ENCODE results near the gene DYNC1H1. TPM values are rescaled to one million over a fixed set of nuclear protein-coding genes. Genes with fewer than 3 reads are reported as not detected.

Gene DYNC1H1
- total RNA-seq, 1 experiment from 2014 or later, result 361 TPM

GRCh38 chr14:102034301-102034700, 69.9 kb downstream of the DYNC1H1 start:
- RAD21 ChIA-PET (ENCODE audit: low non-redundant PET in 1 of 2, low total read pairs in 2 of 2, uncharacterized antibody in 2 of 2, unreplicated experiment in 2 of 2), result no interaction called here
- no peak overlapping the region for H2AFZ ChIP-seq (ENCODE audit: low read depth, low read length, poor library complexity, severe bottlenecking)
- H3K36me3 ChIP-seq (ENCODE audit: control insufficient read depth in 1 of 2, insufficient read depth in 2 of 2, low read length in 2 of 2), result peaks cover 70 to 76% of the 10 kb centered on the region in 2 experiments
- no peak overlapping the region for H3K4me3 ChIP-seq (replicated peaks in 1 of 2; ENCODE audit: low read depth in 1 of 2, low read length in 2 of 2)
- no peaks in the 10 kb centered on the region for H3K9me2 ChIP-seq (ENCODE audit: insufficient read depth)
- DNase-seq (ENCODE audit: low read depth, low spot score) (no peak), ATAC-seq (no peak)
- H4K20me1 ChIP-seq (ENCODE audit: insufficient read depth), result no peaks in the 10 kb centered on the region
- BruUV-seq (replicated peaks), result no TSS peak
- H3K4me2 ChIP-seq (ENCODE audit: low read length), result no peak overlapping the region
- CTCF ChIA-PET, result interaction anchor here (1.6 kb wide), 1 partner anchor 12 kb away, joined by 4 read pairs; no protein-coding TSS in a partner anchor
- H3K79me2 ChIP-seq (ENCODE audit: insufficient read depth, low read length), result no peaks in the 10 kb centered on the region
- no peak overlapping the region for H3K27ac ChIP-seq (ENCODE audit: low read depth, low read length)
- intact Hi-C loops (cut with micrococcal nuclease), result no loop called here
- POLR2A ChIA-PET, result no interaction called here
- H3K27me3 ChIP-seq (ENCODE audit: insufficient read depth, low read length), result no peaks in the 10 kb centered on the region
- no peaks in the 10 kb centered on the region for H3K9me3 ChIP-seq (ENCODE audit: control insufficient read depth in 1 of 2, insufficient read depth in 1 of 2, low read depth in 1 of 2, low read length in 2 of 2)
- no peak for TF ChIP-seq EZH2phosphoT487 (IDR thresholded peaks at IDR 0.05; ENCODE audit: borderline replicate concordance)
- TF ChIP-seq ZFX (IDR thresholded peaks at IDR 0.05), result no peak
- TF ChIP-seq TCF7L2 (IDR thresholded peaks at IDR 0.05; ENCODE audit: borderline replicate concordance, extremely low read depth, insufficient read depth, insufficient read length), result no peak
- no peak for TF ChIP-seq ELF1 (IDR thresholded peaks at IDR 0.05; ENCODE audit: borderline replicate concordance, low read depth)
- TF ChIP-seq SP1 (IDR thresholded peaks at IDR 0.05; ENCODE audit: low read depth), result no peak
- TF ChIP-seq YY1 (IDR thresholded peaks at IDR 0.05; ENCODE audit: extremely low read depth, insufficient replicate concordance, low read depth, low read length), result no peak
- TF ChIP-seq POLR2AphosphoS5 (IDR thresholded peaks at IDR 0.05; ENCODE audit: low read depth, low read length), result no peak
- no peak for TF ChIP-seq JUND (IDR thresholded peaks at IDR 0.05)
- no peak for TF ChIP-seq EZH2 (IDR thresholded peaks at IDR 0.05)
- TF ChIP-seq FOSL1 (IDR thresholded peaks at IDR 0.05; ENCODE audit: low read depth), result no peak
- no peak for TF ChIP-seq CEBPB (IDR thresholded peaks at IDR 0.05; ENCODE audit: low read depth)
- TF ChIP-seq POLR2A (IDR thresholded peaks at IDR 0.05; ENCODE audit: borderline replicate concordance, extremely low read depth, insufficient read depth, insufficient read length), result no peak
- no peak for TF ChIP-seq ZNF274 (IDR thresholded peaks at IDR 0.05; ENCODE audit: low read depth, low read length)
- H3K9ac ChIP-seq (ENCODE audit: low read length), result no peak overlapping the region
- no peaks in the 10 kb centered on the region for H3K4me1 ChIP-seq (ENCODE audit: control insufficient read depth in 1 of 2, insufficient read depth in 2 of 2, low read length in 2 of 2)

DNA sequence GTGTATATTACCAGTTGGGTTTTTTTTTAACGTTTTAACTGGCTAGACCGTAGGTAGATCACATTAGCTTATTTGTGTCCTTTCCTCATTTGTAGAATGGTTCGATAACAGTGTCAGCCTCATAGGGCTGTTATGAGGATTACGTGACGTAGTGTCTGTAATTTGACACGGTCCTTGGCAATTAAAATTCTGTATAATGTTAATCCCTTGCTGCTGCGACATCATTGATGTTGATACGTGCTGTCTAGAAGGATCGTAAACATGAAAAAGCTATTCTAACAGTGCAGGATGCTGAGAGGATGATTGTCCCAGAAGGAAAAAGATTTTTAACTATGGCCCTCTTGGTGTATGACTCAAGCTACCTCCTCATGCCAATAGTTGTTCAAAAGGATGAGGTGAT, 71.5 kb downstream of the DYNC1H1 start:
- Histone ChIP-seq H3K79me2 (ENCODE audit: insufficient read depth, low read length) (no peaks in the 10 kb centered on the region), H3K4me1 (ENCODE audit: control insufficient read depth in 1 of 2, insufficient read depth in 2 of 2, low read length in 2 of 2) (no peaks in the 10 kb centered on the region), H4K20me1 (ENCODE audit: insufficient read depth) (no peaks in the 10 kb centered on the region), H3K9me3 (ENCODE audit: control insufficient read depth in 1 of 2, insufficient read depth in 1 of 2, low read depth in 1 of 2, low read length in 2 of 2) (no peaks in the 10 kb centered on the region), H3K9me2 (ENCODE audit: insufficient read depth) (no peaks in the 10 kb centered on the region), H3K4me2 (ENCODE audit: low read length) (no peak overlapping the region), H3K9ac (ENCODE audit: low read length) (no peak overlapping the region), H3K27me3 (ENCODE audit: insufficient read depth, low read length) (no peaks in the 10 kb centered on the region), H3K27ac (ENCODE audit: low read depth, low read length) (no peak overlapping the region), H3K36me3 (ENCODE audit: control insufficient read depth in 1 of 2, insufficient read depth in 2 of 2, low read length in 2 of 2) (peaks cover 69 to 76% of the 10 kb centered on the region in 2 experiments), H2AFZ (ENCODE audit: low read depth, low read length, poor library complexity, severe bottlenecking) (no peak overlapping the region), H3K4me3 (replicated peaks in 1 of 2; ENCODE audit: low read depth in 1 of 2, low read length in 2 of 2) (no peak overlapping the region)
- intact Hi-C loops (cut with micrococcal nuclease), result loop anchor here (5.0 kb wide), 1 partner anchor 34 kb away; no protein-coding TSS in a partner anchor
- no TSS peak for BruUV-seq (replicated peaks)
- POLR2A ChIA-PET, result no interaction called here
- ATAC-seq (no peak), DNase-seq (ENCODE audit: low read depth, low spot score) (no peak)
- CTCF ChIA-PET, result interaction anchor here (0.9 kb wide), 1 partner anchor 10 kb away, joined by 4 read pairs; no protein-coding TSS in a partner anchor
- RAD21 ChIA-PET (ENCODE audit: low non-redundant PET in 1 of 2, low total read pairs in 2 of 2, uncharacterized antibody in 2 of 2, unreplicated experiment in 2 of 2), result interaction anchor here in 1 of 2 experiments (0.7 kb wide), 1 partner anchor 10 kb away, joined by 6 read pairs; no protein-coding TSS in a partner anchor
- TF ChIP-seq SRF (IDR thresholded peaks at IDR 0.05; ENCODE audit: low read depth) (no peak), ELF1 (IDR thresholded peaks at IDR 0.05; ENCODE audit: borderline replicate concordance, low read depth) (no peak), POLR2A (IDR thresholded peaks at IDR 0.05; ENCODE audit: borderline replicate concordance, extremely low read depth, insufficient read depth, insufficient read length) (no peak), JUND (IDR thresholded peaks at IDR 0.05) (no peak), CBX3 (IDR thresholded peaks at IDR 0.05; ENCODE audit: low read depth) (no peak), EZH2phosphoT487 (IDR thresholded peaks at IDR 0.05; ENCODE audit: borderline replicate concordance) (no peak), CEBPB (IDR thresholded peaks at IDR 0.05; ENCODE audit: low read depth) (no peak), EGR1 (IDR thresholded peaks at IDR 0.05; ENCODE audit: low read depth) (no peak)
- TF ChIP-seq, protein P1, sequence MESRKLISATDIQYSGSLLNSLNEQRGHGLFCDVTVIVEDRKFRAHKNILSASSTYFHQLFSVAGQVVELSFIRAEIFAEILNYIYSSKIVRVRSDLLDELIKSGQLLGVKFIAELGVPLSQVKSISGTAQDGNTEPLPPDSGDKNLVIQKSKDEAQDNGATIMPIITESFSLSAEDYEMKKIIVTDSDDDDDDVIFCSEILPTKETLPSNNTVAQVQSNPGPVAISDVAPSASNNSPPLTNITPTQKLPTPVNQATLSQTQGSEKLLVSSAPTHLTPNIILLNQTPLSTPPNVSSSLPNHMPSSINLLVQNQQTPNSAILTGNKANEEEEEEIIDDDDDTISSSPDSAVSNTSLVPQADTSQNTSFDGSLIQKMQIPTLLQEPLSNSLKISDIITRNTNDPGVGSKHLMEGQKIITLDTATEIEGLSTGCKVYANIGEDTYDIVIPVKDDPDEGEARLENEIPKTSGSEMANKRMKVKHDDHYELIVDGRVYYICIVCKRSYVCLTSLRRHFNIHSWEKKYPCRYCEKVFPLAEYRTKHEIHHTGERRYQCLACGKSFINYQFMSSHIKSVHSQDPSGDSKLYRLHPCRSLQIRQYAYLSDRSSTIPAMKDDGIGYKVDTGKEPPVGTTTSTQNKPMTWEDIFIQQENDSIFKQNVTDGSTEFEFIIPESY (IDR thresholded peaks at IDR 0.05; ENCODE audit: extremely low read depth, insufficient replicate concordance, low read length), result no peak
- TF ChIP-seq, protein P2, sequence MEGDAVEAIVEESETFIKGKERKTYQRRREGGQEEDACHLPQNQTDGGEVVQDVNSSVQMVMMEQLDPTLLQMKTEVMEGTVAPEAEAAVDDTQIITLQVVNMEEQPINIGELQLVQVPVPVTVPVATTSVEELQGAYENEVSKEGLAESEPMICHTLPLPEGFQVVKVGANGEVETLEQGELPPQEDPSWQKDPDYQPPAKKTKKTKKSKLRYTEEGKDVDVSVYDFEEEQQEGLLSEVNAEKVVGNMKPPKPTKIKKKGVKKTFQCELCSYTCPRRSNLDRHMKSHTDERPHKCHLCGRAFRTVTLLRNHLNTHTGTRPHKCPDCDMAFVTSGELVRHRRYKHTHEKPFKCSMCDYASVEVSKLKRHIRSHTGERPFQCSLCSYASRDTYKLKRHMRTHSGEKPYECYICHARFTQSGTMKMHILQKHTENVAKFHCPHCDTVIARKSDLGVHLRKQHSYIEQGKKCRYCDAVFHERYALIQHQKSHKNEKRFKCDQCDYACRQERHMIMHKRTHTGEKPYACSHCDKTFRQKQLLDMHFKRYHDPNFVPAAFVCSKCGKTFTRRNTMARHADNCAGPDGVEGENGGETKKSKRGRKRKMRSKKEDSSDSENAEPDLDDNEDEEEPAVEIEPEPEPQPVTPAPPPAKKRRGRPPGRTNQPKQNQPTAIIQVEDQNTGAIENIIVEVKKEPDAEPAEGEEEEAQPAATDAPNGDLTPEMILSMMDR (IDR thresholded peaks at IDR 0.05 in 2 of 3, conservative IDR thresholded peaks at IDR 0.05 in 1 of 3; ENCODE audit: borderline replicate concordance in 1 of 3, insufficient read depth in 1 of 3, low read depth in 2 of 3, low read length in 2 of 3), result no peak

Data from HCT116 (cell line).